ENCODE measurements around the gene CYTH2.

CYTH2 gene

DNA sequence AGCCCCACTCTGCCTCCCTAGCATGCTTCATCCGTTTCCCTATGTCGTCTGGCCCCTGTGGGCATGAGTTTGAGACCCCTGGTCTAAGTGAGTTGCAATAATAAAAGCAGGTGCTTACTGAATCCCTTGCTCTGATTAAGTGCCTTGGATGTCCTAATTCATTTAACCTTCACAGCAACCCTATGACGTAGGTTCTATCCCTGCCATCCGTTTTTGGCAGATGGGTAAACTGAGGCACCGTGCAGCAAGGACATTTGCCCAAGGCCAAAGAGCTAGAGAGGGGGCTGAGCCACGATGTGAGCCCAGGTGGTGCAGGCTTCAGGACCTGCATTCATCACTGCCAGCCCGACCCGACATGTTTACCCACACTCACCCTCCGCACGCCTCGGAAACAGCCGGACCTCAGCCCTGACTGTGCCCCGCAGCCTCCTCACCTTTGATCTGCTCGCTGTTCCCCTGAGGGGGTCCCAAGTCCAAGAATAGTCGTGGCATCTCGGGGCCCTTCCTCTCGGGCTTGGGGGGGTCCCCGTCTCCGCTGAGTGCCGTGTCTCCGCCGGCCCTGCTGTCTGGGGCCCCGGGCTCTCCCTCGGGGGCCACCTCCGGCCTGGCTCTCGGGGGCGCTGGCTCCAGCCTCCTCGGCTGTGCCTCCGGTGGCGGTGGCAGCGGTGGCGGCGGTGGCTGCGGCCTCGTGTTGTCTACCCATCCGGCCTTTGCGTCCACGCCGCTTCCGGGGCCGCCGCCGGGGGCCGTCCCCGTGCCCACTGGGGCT lies 28.0 kb downstream of the CYTH2 start:
- H3K27ac ChIP-seq (ENCODE audit: low read depth, low read length), result no peak overlapping the region
- H3K4me1 ChIP-seq (ENCODE audit: control insufficient read depth, low read length), result peaks cover 21% of the 10 kb centered on the region
- H3K27me3 ChIP-seq (ENCODE audit: control insufficient read depth, low read length), result peaks cover 33% of the 10 kb centered on the region
- no peaks in the 10 kb centered on the region for H3K36me3 ChIP-seq (ENCODE audit: control insufficient read depth, low read length)
- H3K9me2 ChIP-seq (replicated peaks; ENCODE audit: control insufficient read depth, low read length), result no peaks in the 10 kb centered on the region
- no peak overlapping the region for H3K4me2 ChIP-seq (ENCODE audit: low read length)
- peaks cover 5% of the 10 kb centered on the region; the same call in 1 of the 2 replicates for H3F3A ChIP-seq (ENCODE audit: control insufficient read depth, insufficient read depth)
- TF ChIP-seq EZH2phosphoT487 (IDR thresholded peaks at IDR 0.05; ENCODE audit: borderline replicate concordance, low read length), result no peak
- TF ChIP-seq, protein P1, sequence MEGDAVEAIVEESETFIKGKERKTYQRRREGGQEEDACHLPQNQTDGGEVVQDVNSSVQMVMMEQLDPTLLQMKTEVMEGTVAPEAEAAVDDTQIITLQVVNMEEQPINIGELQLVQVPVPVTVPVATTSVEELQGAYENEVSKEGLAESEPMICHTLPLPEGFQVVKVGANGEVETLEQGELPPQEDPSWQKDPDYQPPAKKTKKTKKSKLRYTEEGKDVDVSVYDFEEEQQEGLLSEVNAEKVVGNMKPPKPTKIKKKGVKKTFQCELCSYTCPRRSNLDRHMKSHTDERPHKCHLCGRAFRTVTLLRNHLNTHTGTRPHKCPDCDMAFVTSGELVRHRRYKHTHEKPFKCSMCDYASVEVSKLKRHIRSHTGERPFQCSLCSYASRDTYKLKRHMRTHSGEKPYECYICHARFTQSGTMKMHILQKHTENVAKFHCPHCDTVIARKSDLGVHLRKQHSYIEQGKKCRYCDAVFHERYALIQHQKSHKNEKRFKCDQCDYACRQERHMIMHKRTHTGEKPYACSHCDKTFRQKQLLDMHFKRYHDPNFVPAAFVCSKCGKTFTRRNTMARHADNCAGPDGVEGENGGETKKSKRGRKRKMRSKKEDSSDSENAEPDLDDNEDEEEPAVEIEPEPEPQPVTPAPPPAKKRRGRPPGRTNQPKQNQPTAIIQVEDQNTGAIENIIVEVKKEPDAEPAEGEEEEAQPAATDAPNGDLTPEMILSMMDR (IDR thresholded peaks at IDR 0.05; ENCODE audit: low read depth, low read length, poor library complexity, severe bottlenecking), result no peak
- H4K20me1 ChIP-seq (ENCODE audit: control insufficient read depth, insufficient read depth, low read depth, low read length), result no peaks in the 10 kb centered on the region
- H3K79me2 ChIP-seq (ENCODE audit: control insufficient read depth, low read length), result no peaks in the 10 kb centered on the region
- no peak overlapping the region for H3K4me3 ChIP-seq (ENCODE audit: low read length)
- no peaks in the 10 kb centered on the region for H3K9me3 ChIP-seq (ENCODE audit: control insufficient read depth, insufficient read depth, low read length)

- Histone ChIP-seq H4K20me1 (ENCODE audit: control insufficient read depth, insufficient read depth, low read depth, low read length) (no peaks in the 10 kb centered on the region), H3K27ac (ENCODE audit: low read depth, low read length) (no peak overlapping the region), H3K4me2 (ENCODE audit: low read length) (no peak overlapping the region), H3K9me3 (ENCODE audit: control insufficient read depth, insufficient read depth, low read length) (no peaks in the 10 kb centered on the region), H3F3A (ENCODE audit: control insufficient read depth, insufficient read depth) (peaks cover 5% of the 10 kb centered on the region; the same call in 1 of the 2 replicates), H3K79me2 (ENCODE audit: control insufficient read depth, low read length) (no peaks in the 10 kb centered on the region), H3K27me3 (ENCODE audit: control insufficient read depth, low read length) (peaks cover 33% of the 10 kb centered on the region), H3K4me1 (ENCODE audit: control insufficient read depth, low read length) (peaks cover 20% of the 10 kb centered on the region), H3K4me3 (ENCODE audit: low read length) (no peak overlapping the region), H3K9me2 (replicated peaks; ENCODE audit: control insufficient read depth, low read length) (no peaks in the 10 kb centered on the region), H3K36me3 (ENCODE audit: control insufficient read depth, low read length) (no peaks in the 10 kb centered on the region)
- TF ChIP-seq, protein P1 (IDR thresholded peaks at IDR 0.05; ENCODE audit: low read depth, low read length, poor library complexity, severe bottlenecking), result no peak
These were observed 28.8 kb downstream of the CYTH2 start for GRCh38 chr19:48497728-48498594.

DNA sequence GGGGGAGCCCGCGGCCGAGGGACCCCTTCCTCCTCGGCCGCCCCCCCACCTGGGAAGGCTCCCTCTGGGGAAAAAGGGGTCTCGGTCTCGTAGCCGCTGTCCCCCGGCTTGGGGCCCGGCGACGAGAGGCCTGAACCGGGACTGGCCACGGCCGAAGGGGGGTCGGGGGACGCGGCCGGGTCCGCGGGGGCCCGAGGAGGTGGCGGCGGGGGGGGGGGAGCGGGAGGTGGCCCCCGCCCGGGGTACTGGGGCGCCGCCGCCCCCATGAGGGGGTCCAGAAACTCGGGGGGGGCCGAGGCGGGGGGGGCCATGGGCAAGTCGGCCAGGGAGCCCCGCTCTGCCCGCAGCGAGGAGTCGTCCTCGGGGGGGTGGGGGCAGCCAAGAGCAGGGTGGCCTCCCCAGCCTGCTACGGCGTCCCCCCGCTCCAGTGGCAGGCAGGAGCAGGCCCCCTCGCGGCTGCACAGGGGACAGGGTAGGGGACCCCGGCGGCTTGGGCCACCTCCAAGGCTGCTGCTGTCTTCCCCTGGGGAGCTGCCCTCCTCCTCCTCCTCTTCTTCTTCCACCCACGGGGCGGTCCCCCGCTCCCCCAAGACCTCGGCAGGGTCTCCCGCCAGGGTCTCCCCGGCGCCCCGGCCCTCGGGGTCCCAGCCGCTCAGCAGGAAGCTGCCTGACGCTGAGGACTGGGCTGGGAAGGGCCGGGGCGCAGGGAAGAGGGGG lies 29.6 kb downstream of the CYTH2 start:
- Histone ChIP-seq H3K4me3 (ENCODE audit: low read length) (no peak overlapping the region), H3F3A (ENCODE audit: control insufficient read depth, insufficient read depth) (peaks cover 5% of the 10 kb centered on the region; the same call in 1 of the 2 replicates), H3K4me2 (ENCODE audit: low read length) (no peak overlapping the region), H3K9me3 (ENCODE audit: control insufficient read depth, insufficient read depth, low read length) (no peaks in the 10 kb centered on the region), H3K9me2 (replicated peaks; ENCODE audit: control insufficient read depth, low read length) (no peaks in the 10 kb centered on the region), H3K79me2 (ENCODE audit: control insufficient read depth, low read length) (no peaks in the 10 kb centered on the region), H3K27me3 (ENCODE audit: control insufficient read depth, low read length) (peaks cover 33% of the 10 kb centered on the region), H3K4me1 (ENCODE audit: control insufficient read depth, low read length) (peaks cover 25% of the 10 kb centered on the region), H3K27ac (ENCODE audit: low read depth, low read length) (no peak overlapping the region), H4K20me1 (ENCODE audit: control insufficient read depth, insufficient read depth, low read depth, low read length) (no peaks in the 10 kb centered on the region), H3K36me3 (ENCODE audit: control insufficient read depth, low read length) (no peaks in the 10 kb centered on the region)
- TF ChIP-seq EZH2phosphoT487 (IDR thresholded peaks at IDR 0.05; ENCODE audit: borderline replicate concordance, low read length), result no peak
- TF ChIP-seq, protein P1 (IDR thresholded peaks at IDR 0.05; ENCODE audit: low read depth, low read length, poor library complexity, severe bottlenecking), result no peak

All from DOHH2 (cell line).